IMR-90 (cell line): ENCODE data around the gene TMUB1.
A peak's percentile ranks its signal among the peaks of the same experiment; 100 is the strongest.

Experiments used
- BHLHE40 ChIP-seq: fragments of 150-350 bp; IDR thresholded peaks from 2 replicates; pipeline ENCODE4 v1.6.1; 2016; ENCODE audit warnings: mild to moderate bottlenecking, low read depth, low read length
- CEBPB ChIP-seq: IDR thresholded peaks from 2 replicates; pipeline ENCODE4 v1.6.1; 2012; ENCODE audit warnings: low read depth, low read length, improper control_type of control experiment
- POLR2A ChIP-seq: IDR thresholded peaks from 2 replicates; pipeline ENCODE4 v1.6.1; 2012; ENCODE audit warnings: mild to moderate bottlenecking, low read depth, low read length
- RCOR1 ChIP-seq: IDR thresholded peaks from 2 replicates; pipeline ENCODE4 v1.6.1; 2012; ENCODE audit warnings: mild to moderate bottlenecking, low read length, improper control_type of control experiment; ENCODE audit not compliant: insufficient replicate concordance
- RFX5 ChIP-seq: IDR thresholded peaks from 2 replicates; pipeline ENCODE4 v1.8.0; 2012; ENCODE audit warnings: low read depth, mild to moderate bottlenecking, low read length, moderate library complexity
- TF ChIP-seq, protein P1 (sequence below): conservative IDR thresholded peaks from 2 replicates; pipeline ENCODE4 v1.5.1; 2012; ENCODE audit warnings: mild to moderate bottlenecking, low read depth, low read length, improper control_type of control experiment
- TF ChIP-seq, protein P2 (sequence below): fragments of 150-350 bp; IDR thresholded peaks from 2 replicates; pipeline ENCODE4 v1.6.1; 2017; ENCODE audit warnings: mild to moderate bottlenecking, antibody characterized with exemption, low read length, low read depth

DNA sequence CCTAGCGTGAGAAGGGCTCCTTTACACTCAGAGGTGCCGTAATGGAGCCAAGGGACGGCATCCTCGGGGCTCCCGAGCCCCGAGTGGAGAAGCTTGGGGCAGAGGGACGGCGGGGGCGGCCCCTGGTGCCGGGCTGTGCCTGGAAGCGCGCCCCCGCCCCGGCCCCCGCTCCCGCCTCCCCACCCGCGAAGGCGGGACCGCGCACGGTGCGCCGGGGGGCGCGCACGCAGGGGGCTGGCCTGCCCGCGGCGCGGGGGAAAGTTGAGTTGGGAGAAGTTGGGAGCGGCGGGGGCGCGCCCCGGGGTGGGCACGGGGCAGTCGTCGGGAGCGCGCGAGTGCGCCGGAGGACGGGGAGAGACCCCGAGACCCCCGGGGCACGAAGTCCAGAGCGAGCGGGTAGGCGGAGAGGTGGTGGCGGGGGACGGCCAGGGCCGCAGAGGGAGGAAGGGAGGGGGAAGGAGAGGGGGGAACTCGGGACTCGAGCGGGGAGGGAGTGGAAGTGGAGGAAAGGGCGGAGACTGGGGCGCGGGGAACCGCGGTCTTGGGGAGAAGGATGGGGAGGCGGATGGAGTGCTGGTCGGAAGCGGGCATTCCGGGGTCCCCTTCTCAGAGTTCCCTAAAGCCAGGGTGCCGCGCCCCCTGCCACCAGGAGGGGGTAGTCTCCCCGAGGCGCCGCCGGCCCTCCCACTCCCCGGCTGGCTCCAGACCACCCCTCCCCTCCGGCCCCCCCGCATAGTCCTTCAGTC lies 23.8 kb downstream of the TMUB1 start, which contains the start of gene SLC4A2:
- TF ChIP-seq CEBPB (no peak), POLR2A (no peak; the same call in 1 of the 2 replicates), RFX5 (no peak), RCOR1 (no peak), BHLHE40 (no peak)
- TF ChIP-seq, protein P1, sequence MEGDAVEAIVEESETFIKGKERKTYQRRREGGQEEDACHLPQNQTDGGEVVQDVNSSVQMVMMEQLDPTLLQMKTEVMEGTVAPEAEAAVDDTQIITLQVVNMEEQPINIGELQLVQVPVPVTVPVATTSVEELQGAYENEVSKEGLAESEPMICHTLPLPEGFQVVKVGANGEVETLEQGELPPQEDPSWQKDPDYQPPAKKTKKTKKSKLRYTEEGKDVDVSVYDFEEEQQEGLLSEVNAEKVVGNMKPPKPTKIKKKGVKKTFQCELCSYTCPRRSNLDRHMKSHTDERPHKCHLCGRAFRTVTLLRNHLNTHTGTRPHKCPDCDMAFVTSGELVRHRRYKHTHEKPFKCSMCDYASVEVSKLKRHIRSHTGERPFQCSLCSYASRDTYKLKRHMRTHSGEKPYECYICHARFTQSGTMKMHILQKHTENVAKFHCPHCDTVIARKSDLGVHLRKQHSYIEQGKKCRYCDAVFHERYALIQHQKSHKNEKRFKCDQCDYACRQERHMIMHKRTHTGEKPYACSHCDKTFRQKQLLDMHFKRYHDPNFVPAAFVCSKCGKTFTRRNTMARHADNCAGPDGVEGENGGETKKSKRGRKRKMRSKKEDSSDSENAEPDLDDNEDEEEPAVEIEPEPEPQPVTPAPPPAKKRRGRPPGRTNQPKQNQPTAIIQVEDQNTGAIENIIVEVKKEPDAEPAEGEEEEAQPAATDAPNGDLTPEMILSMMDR = peak; percentile 49
- TF ChIP-seq, protein P2, sequence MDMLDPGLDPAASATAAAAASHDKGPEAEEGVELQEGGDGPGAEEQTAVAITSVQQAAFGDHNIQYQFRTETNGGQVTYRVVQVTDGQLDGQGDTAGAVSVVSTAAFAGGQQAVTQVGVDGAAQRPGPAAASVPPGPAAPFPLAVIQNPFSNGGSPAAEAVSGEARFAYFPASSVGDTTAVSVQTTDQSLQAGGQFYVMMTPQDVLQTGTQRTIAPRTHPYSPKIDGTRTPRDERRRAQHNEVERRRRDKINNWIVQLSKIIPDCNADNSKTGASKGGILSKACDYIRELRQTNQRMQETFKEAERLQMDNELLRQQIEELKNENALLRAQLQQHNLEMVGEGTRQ = no peak
